ENCODE results near the gene COA5.

DNA sequence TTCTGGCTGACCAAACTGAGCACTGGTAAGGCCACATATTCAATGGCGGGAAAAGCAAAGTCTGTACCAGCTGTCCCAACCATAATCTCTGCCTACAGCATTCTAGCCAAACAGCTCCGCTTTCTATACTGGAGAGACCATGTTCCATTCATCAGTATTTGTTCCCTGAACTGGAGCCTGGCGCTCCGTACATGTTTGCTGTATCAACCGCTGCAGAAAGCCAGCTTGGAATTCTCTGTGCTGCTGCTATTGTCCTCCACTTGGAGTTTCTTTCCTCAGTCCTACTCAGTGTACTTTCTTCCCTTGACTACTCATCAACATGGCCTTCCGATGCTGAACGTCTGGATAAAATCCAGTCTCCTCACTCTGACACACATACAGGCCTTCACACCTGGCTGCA lies 1.9 kb downstream of the COA5 start:
- TF ChIP-seq GATA2 (IDR thresholded peaks at IDR 0.05; ENCODE audit: low read depth, low read length), result no peak
- TF ChIP-seq GATA3 (IDR thresholded peaks at IDR 0.05; ENCODE audit: low read depth, low read length), result no peak
